HEK293 (cell line): ENCODE results near the gene CAT.

Experiments used
- CTCF ChIA-PET: fragments of 350-600 bp; formaldehyde crosslinking; extraction: SDS; loops from one replicate; lab custom pipeline; 2021; ENCODE audit warnings: antibody characterized with exemption; lab: Yijun Ruan, JAX
- POLR2A ChIA-PET: fragments of 300-600 bp; formaldehyde crosslinking; extraction: SDS; loops from one replicate; lab custom pipeline; 2020; ENCODE audit warnings: antibody characterized with exemption, inconsistent platforms; lab: Yijun Ruan, JAX
- H3K27ac ChIP-seq: fragments of 200-500 bp; sonication (Bioruptor generic); 2 replicates; pipeline ENCODE4 v1.5.1; 2014; ENCODE audit warnings: low read depth, low read length, control low read depth, inconsistent platforms; ENCODE audit errors: extremely low read depth
- H3K36me3 ChIP-seq, 2 experiments: fragments of 200-500 bp in 1 of 2; sonication (Bioruptor generic) in 1 of 2; 1 replicate in 1 of 2; 2 replicates in 1 of 2; pipeline ENCODE4 v1.5.1; 2014 to 2017; ENCODE audit warnings: inconsistent platforms in 2 of 2, low read length in 2 of 2; ENCODE audit not compliant: control insufficient read depth in 2 of 2, insufficient read depth in 1 of 2
- H3K4me1 ChIP-seq: fragments of 200-500 bp; sonication (Bioruptor generic); 2 replicates; pipeline ENCODE4 v1.5.1; 2014; ENCODE audit warnings: mild to moderate bottlenecking, low read length, inconsistent platforms; ENCODE audit not compliant: control insufficient read depth, insufficient read depth
- H3K4me3 ChIP-seq: 2 replicates; pipeline ENCODE4 v1.5.1; 2011; ENCODE audit warnings: low read depth, mild to moderate bottlenecking, control low read depth, low read length, moderate library complexity
- H3K9me3 ChIP-seq: fragments of 200-500 bp; sonication (Bioruptor generic); 2 replicates; pipeline ENCODE4 v1.5.1; 2014; ENCODE audit warnings: low read depth, low read length, inconsistent platforms; ENCODE audit not compliant: control insufficient read depth, insufficient read depth
- CTCF ChIP-seq: fragments of 450-650 bp; formaldehyde crosslinking; IDR thresholded peaks from 2 replicates; pipeline ENCODE4 v1.5.1; 2016; ENCODE audit warnings: missing biosample characterization, missing genetic modification characterization
- GLI4 ChIP-seq: fragments of 450-650 bp; formaldehyde crosslinking; IDR thresholded peaks from 2 replicates; pipeline ENCODE4 v1.5.1; 2016; ENCODE audit warnings: missing biosample characterization, missing genetic modification characterization
- GLIS1 ChIP-seq: fragments of 450-650 bp; formaldehyde crosslinking; IDR thresholded peaks from 2 replicates; pipeline ENCODE4 v1.5.1; 2016; ENCODE audit warnings: missing biosample characterization, missing genetic modification characterization
- GLIS2 ChIP-seq: fragments of 450-650 bp; formaldehyde crosslinking; IDR thresholded peaks from 2 replicates; pipeline ENCODE4 v1.5.1; 2016; ENCODE audit warnings: missing biosample characterization, missing genetic modification characterization
- HOXD13 ChIP-seq: sonication (generic); formaldehyde crosslinking; IDR thresholded peaks from 2 replicates; pipeline ENCODE4 v1.8.0; 2022; ENCODE audit warnings: missing genetic modification reagents, borderline replicate concordance
- INSM2 ChIP-seq: fragments of 450-650 bp; formaldehyde crosslinking; IDR thresholded peaks from 2 replicates; pipeline ENCODE4 v1.5.1; 2016; ENCODE audit warnings: missing biosample characterization, missing genetic modification characterization
- KLF8 ChIP-seq: fragments of 450-650 bp; formaldehyde crosslinking; IDR thresholded peaks from 2 replicates; pipeline ENCODE4 v1.5.1; 2016; ENCODE audit warnings: missing biosample characterization, missing genetic modification characterization
- PRDM1 ChIP-seq: fragments of 450-650 bp; formaldehyde crosslinking; IDR thresholded peaks from 2 replicates; pipeline ENCODE4; 2016; ENCODE audit warnings: missing biosample characterization, missing genetic modification characterization
- ZBTB17 ChIP-seq: fragments of 450-650 bp; formaldehyde crosslinking; IDR thresholded peaks from 2 replicates; pipeline ENCODE4 v1.5.1; 2016; ENCODE audit warnings: missing biosample characterization, missing genetic modification characterization
- ZBTB21 ChIP-seq: fragments of 450-650 bp; formaldehyde crosslinking; IDR thresholded peaks from 2 replicates; pipeline ENCODE4 v1.5.1; 2017; ENCODE audit warnings: missing biosample characterization, missing genetic modification characterization
- ZNF114 ChIP-seq: fragments of 450-650 bp; formaldehyde crosslinking; IDR thresholded peaks from 2 replicates; pipeline ENCODE4 v1.5.0; 2017; ENCODE audit warnings: missing biosample characterization, missing genetic modification characterization
- ZNF169 ChIP-seq: fragments of 450-650 bp; formaldehyde crosslinking; IDR thresholded peaks from 2 replicates; pipeline ENCODE4 v1.5.1; 2016; ENCODE audit warnings: missing biosample characterization, missing genetic modification characterization
- ZNF18 ChIP-seq: fragments of 450-650 bp; formaldehyde crosslinking; IDR thresholded peaks from 2 replicates; pipeline ENCODE4 v1.5.1; 2016; ENCODE audit warnings: missing biosample characterization, missing genetic modification characterization
- ZNF239 ChIP-seq: fragments of 450-650 bp; formaldehyde crosslinking; IDR thresholded peaks from 2 replicates; pipeline ENCODE4 v1.5.1; 2016; ENCODE audit warnings: missing biosample characterization, missing genetic modification characterization
- ZNF24 ChIP-seq: fragments of 450-650 bp; formaldehyde crosslinking; IDR thresholded peaks from 2 replicates; pipeline ENCODE4 v1.5.1; 2016; ENCODE audit warnings: missing biosample characterization, missing genetic modification characterization
- ZNF248 ChIP-seq: fragments of 450-650 bp; formaldehyde crosslinking; IDR thresholded peaks from 2 replicates; pipeline ENCODE4 v1.5.1; 2017; ENCODE audit warnings: missing biosample characterization, missing genetic modification characterization
- ZNF280C ChIP-seq: fragments of 450-650 bp; formaldehyde crosslinking; IDR thresholded peaks from 2 replicates; pipeline ENCODE4 v1.5.1; 2016; ENCODE audit warnings: missing biosample characterization, missing genetic modification characterization
- ZNF335 ChIP-seq: fragments of 450-650 bp; formaldehyde crosslinking; conservative IDR thresholded peaks from 2 replicates; pipeline ENCODE4 v1.5.1; 2016; ENCODE audit warnings: missing biosample characterization, missing genetic modification characterization
- ZNF362 ChIP-seq: fragments of 450-650 bp; formaldehyde crosslinking; IDR thresholded peaks from 2 replicates; pipeline ENCODE4 v1.5.1; 2016; ENCODE audit warnings: missing biosample characterization, missing genetic modification characterization
- ZNF366 ChIP-seq: fragments of 450-650 bp; formaldehyde crosslinking; conservative IDR thresholded peaks from 2 replicates; pipeline ENCODE4 v1.5.1; 2016; ENCODE audit warnings: missing biosample characterization, missing genetic modification characterization
- ZNF37A ChIP-seq: fragments of 450-650 bp; IDR thresholded peaks from 2 replicates; pipeline ENCODE4 v1.5.1; 2018; ENCODE audit warnings: missing biosample characterization, missing genetic modification characterization
- ZNF391 ChIP-seq: fragments of 450-650 bp; formaldehyde crosslinking; IDR thresholded peaks from 2 replicates; pipeline ENCODE4 v1.5.1; 2016; ENCODE audit warnings: low read depth, missing biosample characterization, missing genetic modification characterization, borderline replicate concordance
- ZNF416 ChIP-seq: fragments of 450-650 bp; formaldehyde crosslinking; IDR thresholded peaks from 2 replicates; pipeline ENCODE4 v1.5.1; 2016; ENCODE audit warnings: missing biosample characterization, missing genetic modification characterization
- ZNF514 ChIP-seq: fragments of 450-650 bp; formaldehyde crosslinking; IDR thresholded peaks from 2 replicates; pipeline ENCODE4 v1.5.1; 2016; ENCODE audit warnings: missing biosample characterization, missing genetic modification characterization
- ZNF629 ChIP-seq: fragments of 450-650 bp; formaldehyde crosslinking; IDR thresholded peaks from 2 replicates; pipeline ENCODE4 v1.5.1; 2017; ENCODE audit warnings: missing biosample characterization, missing genetic modification characterization
- ZNF692 ChIP-seq: fragments of 450-650 bp; formaldehyde crosslinking; IDR thresholded peaks from 2 replicates; pipeline ENCODE4 v1.5.1; 2016; ENCODE audit warnings: missing biosample characterization, missing genetic modification characterization
- ZNF837 ChIP-seq: fragments of 450-650 bp; formaldehyde crosslinking; IDR thresholded peaks from 2 replicates; pipeline ENCODE4 v1.5.1; 2016; ENCODE audit warnings: missing biosample characterization, missing genetic modification characterization

Gene CAT

GRCh38 chr11:34405079-34405858 is 33.5 kb upstream of the CAT start:
- no peaks in the 10 kb centered on the region for H3K4me1 ChIP-seq
- H3K4me3 ChIP-seq: no peak overlapping the region
- H3K9me3 ChIP-seq: no peaks in the 10 kb centered on the region
- ChIA-PET POLR2A (no interaction called here), CTCF (no interaction called here)
- no peaks in the 10 kb centered on the region for H3K36me3 ChIP-seq
- no peak overlapping the region for H3K27ac ChIP-seq
- TF ChIP-seq ZNF362 (tag by site-specific recombination) (no peak), ZNF280C (tag by site-specific recombination) (no peak), ZNF239 (tag by site-specific recombination) (no peak), ZNF169 (tag by site-specific recombination) (peak; percentile 96), ZBTB17 (tag by site-specific recombination) (peak; percentile 71), ZNF24 (tag by site-specific recombination) (0 out of 2 replicates have a peak, but pooled peaks have one; percentile 32), GLIS2 (tag by site-specific recombination) (no peak), ZNF248 (tag by site-specific recombination) (no peak), ZNF514 (no peak), ZNF366 (tag by site-specific recombination) (peak; percentile 55), ZNF114 (tag by site-specific recombination) (no peak), ZNF692 (no peak), PRDM1 (tag by site-specific recombination) (peak; percentile 73), ZNF335 (no peak; the same call in 1 of the 2 replicates), ZNF416 (tag by site-specific recombination) (no peak), ZNF18 (no peak), ZNF37A (tag by site-specific recombination) (no peak), KLF8 (tag by site-specific recombination) (no peak), ZNF629 (tag by site-specific recombination) (peak; percentile 78), GLIS1 (tag by site-specific recombination) (no peak), ZNF837 (tag by site-specific recombination) (no peak), GLI4 (tag by site-specific recombination) (no peak), CTCF (no peak), ZBTB21 (tag by site-specific recombination) (peak; percentile 80), HOXD13 (CRISPR knock-in tag) (no peak), INSM2 (tag by site-specific recombination) (0 out of 2 replicates have a peak, but pooled peaks have one; percentile 24), ZNF391 (tag by site-specific recombination) (no peak)
